ENCODE measurements around the gene STK35. TPM values are rescaled to one million over a fixed set of nuclear protein-coding genes. Genes with fewer than 3 reads are reported as not detected.

The STK35 gene
- total RNA-seq, 1 donor from 2014 or later: 13.1 TPM

Small RNAs within 50 kb of the gene (small RNA-seq; reads per million reads assigned to genes)
- gene RPL7P2 (ENCODE audit: low replicate concordance): not detected

Other genes starting within 250 kb of the STK35 start
- gene SIRPA, start 206.4 kb upstream of the STK35 start, total RNA-seq: 16.4 TPM
- not detected for gene PDYN, start 107.8 kb upstream of the STK35 start, total RNA-seq
- gene TGM3, start 194.2 kb downstream of the STK35 start, total RNA-seq: 16.6 TPM

Measured in skin of body (tissue), 2 donors.